ENCODE results near the gene SPTY2D1. TPM values are rescaled to one million over a fixed set of nuclear protein-coding genes. Genes with fewer than 3 reads are reported as not detected.
"Not testable (repeated sequence)": the region's sequence is repeated elsewhere in the genome, so short reads cannot be mapped to it uniquely, and the experiment has no call there.

The SPTY2D1 gene
- total RNA-seq, 5 donors from 2014 or later (not counting 1 experiment from before 2014, with no cell fraction given) = 18.2 to 46.2 (median 22.2) TPM

DNA sequence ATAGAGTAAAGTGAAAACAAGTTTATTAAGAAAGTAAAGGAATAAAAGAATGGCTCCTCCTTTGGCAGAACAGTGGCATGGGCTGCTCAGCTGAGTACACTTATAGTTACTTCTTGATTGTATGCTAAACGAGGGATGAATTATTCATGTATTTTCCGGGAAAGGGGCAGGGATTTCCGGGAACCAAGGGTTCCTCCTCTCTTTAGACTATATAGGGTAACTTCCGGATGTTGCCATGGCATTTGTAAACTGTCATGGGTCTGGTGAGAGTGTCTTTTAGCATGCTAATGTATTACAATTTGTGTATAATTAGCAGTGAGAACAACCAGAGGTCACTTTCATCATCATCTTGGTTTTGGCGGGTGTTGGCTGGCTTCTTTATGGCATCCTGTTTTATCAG is 23.5 kb upstream of the SPTY2D1 start:
- H3K4me3 Mint-ChIP-seq = no peak overlapping the region
- Histone ChIP-seq H3K4me1 (ENCODE audit: control insufficient read depth in 1 of 2, extremely low read depth in 1 of 2, insufficient read depth in 2 of 2, low read length in 2 of 2) (no peaks in the 10 kb centered on the region), H3K27ac (ENCODE audit: low read length) (no peak overlapping the region), H3K27me3 (replicated peaks in 1 of 2; ENCODE audit: control insufficient read depth in 2 of 2, extremely low read depth in 1 of 2, insufficient read depth in 2 of 2, low read length in 1 of 2) (peaks cover 0 to 12% of the 10 kb centered on the region in 2 experiments), H3K9me3 (no peaks in the 10 kb centered on the region), H3K36me3 (ENCODE audit: control insufficient read depth in 2 of 2, extremely low read depth in 1 of 2, insufficient read depth in 1 of 2, low read length in 1 of 2) (no peaks in the 10 kb centered on the region), H3K4me3 (ENCODE audit: control insufficient read depth in 1 of 2, extremely low read depth in 1 of 2, low read length in 1 of 2) (no peak overlapping the region)
- peaks cover 0 to 4% (median 0%) of the 10 kb centered on the region in 3 donors for H3K9me3 Mint-ChIP-seq
- no peak overlapping the region for H3K27ac Mint-ChIP-seq
- H3K4me1 Mint-ChIP-seq = no peaks in the 10 kb centered on the region
- ATAC-seq (replicated peaks in 1 of 4) (no peak), DNase-seq (no peak)
- ChIA-PET CTCF (no interaction called here), POLR2A (no interaction called here)
- H3K27me3 Mint-ChIP-seq = peaks cover 0 to 7% of the 10 kb centered on the region in 2 donors
- no peaks in the 10 kb centered on the region for H3K36me3 Mint-ChIP-seq
- 100% methylated on average over 1 of the region's 5 CpGs for WGBS (ENCODE audit: insufficient coverage)

DNA sequence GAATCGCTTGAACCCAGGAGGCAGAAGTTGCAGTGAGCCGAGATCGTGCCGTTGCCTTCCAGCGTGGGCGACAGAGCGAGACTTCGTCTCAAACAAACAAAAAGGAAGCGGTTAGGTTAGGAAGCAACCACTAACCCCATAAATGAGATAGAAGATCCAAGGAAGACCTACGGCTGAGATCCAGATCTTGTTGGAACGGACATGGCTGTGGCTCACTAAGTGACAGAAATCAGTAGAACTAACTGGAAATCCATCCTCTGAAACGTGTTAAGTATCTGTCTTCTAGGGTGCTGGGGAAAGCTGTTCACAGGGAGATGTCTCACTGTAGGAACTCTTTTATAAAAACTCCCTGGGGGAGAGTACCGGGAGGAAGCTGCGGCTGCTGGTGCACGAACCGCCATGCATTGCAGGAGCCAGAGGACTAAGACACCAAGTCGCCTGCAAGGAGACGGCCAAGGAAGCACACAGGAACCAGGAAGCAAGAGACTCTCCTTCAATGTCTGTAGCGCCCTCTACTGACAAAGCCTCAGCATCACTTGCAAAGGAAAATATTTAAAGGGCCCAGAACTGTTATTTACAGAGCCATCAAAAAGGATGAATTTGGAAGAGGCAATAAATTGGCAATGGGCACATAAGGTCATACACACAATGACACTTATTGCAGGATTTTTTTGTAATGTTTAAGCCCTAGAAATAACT is 16.9 kb upstream of the SPTY2D1 start:
- Mint-ChIP-seq H3K4me1 (peaks cover 0 to 7% (median 3%) of the 10 kb centered on the region in 3 donors), H3K9me3 (no peaks in the 10 kb centered on the region), H3K27me3 (no peaks in the 10 kb centered on the region), H3K27ac (peak overlapping the region in 1 of 2 donors; percentile 12), H3K36me3 (no peaks in the 10 kb centered on the region), H3K4me3 (no peak overlapping the region)
- 85% methylated on average over 13 of the region's 19 CpGs for WGBS (ENCODE audit: insufficient coverage)
- Histone ChIP-seq H3K27ac (ENCODE audit: low read length) (no peak overlapping the region), H3K36me3 (ENCODE audit: control insufficient read depth in 2 of 2, extremely low read depth in 1 of 2, insufficient read depth in 1 of 2, low read length in 1 of 2) (no peaks in the 10 kb centered on the region), H3K9me3 (no peaks in the 10 kb centered on the region), H3K4me1 (ENCODE audit: control insufficient read depth in 1 of 2, extremely low read depth in 1 of 2, insufficient read depth in 2 of 2, low read length in 2 of 2) (no peaks in the 10 kb centered on the region), H3K27me3 (replicated peaks in 1 of 2; ENCODE audit: control insufficient read depth in 2 of 2, extremely low read depth in 1 of 2, insufficient read depth in 2 of 2, low read length in 1 of 2) (no peaks in the 10 kb centered on the region), H3K4me3 (ENCODE audit: control insufficient read depth in 1 of 2, extremely low read depth in 1 of 2, low read length in 1 of 2) (no peak overlapping the region)
- DNase-seq = peak in 12 of 35 experiments; percentile 5 to 69 (median 16)
- peak in 1 of 4 experiments; percentile 40 for ATAC-seq (replicated peaks in 1 of 4)
- POLR2A ChIA-PET = no interaction called here
- CTCF ChIA-PET = interaction anchor here in 1 of 2 donors (0.7 kb wide), 1 partner anchor 74 kb away, joined by 3 read pairs; no protein-coding TSS in a partner anchor

DNA sequence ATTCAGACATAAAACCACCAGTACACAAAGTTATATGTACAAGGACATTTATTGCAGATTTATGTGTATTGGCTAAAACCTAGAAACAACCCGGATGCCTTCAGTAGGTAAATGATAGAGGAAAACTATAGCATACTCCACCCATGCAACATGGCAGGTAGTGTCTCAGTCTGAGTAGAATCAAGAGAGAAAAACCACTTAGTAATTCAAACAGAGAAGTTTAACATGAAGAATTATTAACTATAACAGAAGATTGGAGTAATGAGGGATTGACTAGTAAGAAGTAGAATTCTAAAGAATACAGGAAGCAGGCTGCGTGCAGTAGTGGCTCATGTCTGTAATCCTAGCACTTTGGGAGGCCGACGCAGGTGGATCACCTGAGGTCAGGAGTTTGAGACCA is 16.2 kb upstream of the SPTY2D1 start:
- POLR2A ChIA-PET = interaction anchor here in 1 of 2 donors (0.6 kb wide), 1 partner anchor 17 kb away, joined by 3 read pairs; no protein-coding TSS in a partner anchor
- no peak overlapping the region for H3K4me3 Mint-ChIP-seq
- no peaks in the 10 kb centered on the region for H3K9me3 Mint-ChIP-seq
- Histone ChIP-seq H3K27ac (ENCODE audit: low read length) (no peak overlapping the region), H3K9me3 (no peaks in the 10 kb centered on the region), H3K27me3 (replicated peaks in 1 of 2; ENCODE audit: control insufficient read depth in 2 of 2, extremely low read depth in 1 of 2, insufficient read depth in 2 of 2, low read length in 1 of 2) (no peaks in the 10 kb centered on the region), H3K36me3 (ENCODE audit: control insufficient read depth in 2 of 2, extremely low read depth in 1 of 2, insufficient read depth in 1 of 2, low read length in 1 of 2) (no peaks in the 10 kb centered on the region), H3K4me3 (ENCODE audit: control insufficient read depth in 1 of 2, extremely low read depth in 1 of 2, low read length in 1 of 2) (no peak overlapping the region), H3K4me1 (ENCODE audit: control insufficient read depth in 1 of 2, extremely low read depth in 1 of 2, insufficient read depth in 2 of 2, low read length in 2 of 2) (no peaks in the 10 kb centered on the region)
- DNase-seq = no peak
- H3K36me3 Mint-ChIP-seq = no peaks in the 10 kb centered on the region
- H3K27ac Mint-ChIP-seq = no peak overlapping the region
- peaks cover 0 to 7% (median 3%) of the 10 kb centered on the region in 3 donors for H3K4me1 Mint-ChIP-seq
- no CpG with 5 or more reads among the region's 4 CpGs for WGBS (ENCODE audit: insufficient coverage)
- H3K27me3 Mint-ChIP-seq = no peaks in the 10 kb centered on the region
- CTCF ChIA-PET = interaction anchor here in 1 of 2 donors (0.7 kb wide), 1 partner anchor 64 kb away, joined by 3 read pairs; no protein-coding TSS in a partner anchor
- no peak for ATAC-seq (replicated peaks in 1 of 4)

DNA sequence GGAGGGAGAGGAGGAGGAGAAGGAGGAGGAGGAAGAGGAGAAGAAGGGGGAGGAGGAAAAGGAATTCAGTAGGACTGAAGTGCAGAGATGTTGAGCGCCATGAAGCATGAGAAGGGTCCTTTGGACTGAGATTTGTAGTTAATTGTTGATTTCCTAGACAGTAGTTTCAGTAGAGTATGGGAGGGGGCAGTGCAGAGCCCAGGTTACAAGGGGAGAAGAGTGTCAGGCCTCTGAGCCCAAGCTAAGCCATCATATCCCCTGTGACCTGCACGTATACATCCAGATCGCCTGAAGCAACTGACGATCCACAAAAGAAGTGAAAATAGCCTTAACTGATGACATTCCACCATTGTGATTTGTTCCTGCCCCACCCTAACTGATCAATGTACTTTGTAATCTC is 8.9 kb upstream of the SPTY2D1 start:
- H3K4me1 ChIP-seq (ENCODE audit: control insufficient read depth in 1 of 2, extremely low read depth in 1 of 2, insufficient read depth in 2 of 2, low read length in 2 of 2); H3K27ac Mint-ChIP-seq; ATAC-seq (replicated peaks in 1 of 4); H3K9me3 ChIP-seq; H3K4me1 Mint-ChIP-seq; H3K4me3 ChIP-seq (ENCODE audit: control insufficient read depth in 1 of 2, extremely low read depth in 1 of 2, low read length in 1 of 2); POLR2A ChIA-PET; H3K9me3 Mint-ChIP-seq; H3K36me3 Mint-ChIP-seq; H3K27ac ChIP-seq (ENCODE audit: low read length); DNase-seq; H3K36me3 ChIP-seq (ENCODE audit: control insufficient read depth in 2 of 2, extremely low read depth in 1 of 2, insufficient read depth in 1 of 2, low read length in 1 of 2); H3K4me3 Mint-ChIP-seq: not testable (repeated sequence)
- CTCF ChIA-PET = interaction anchor here in 1 of 2 donors (0.6 kb wide), 1 partner anchor 123 kb away, joined by 3 read pairs; no protein-coding TSS in a partner anchor
- 100% methylated on average over 1 of the region's 4 CpGs for WGBS (ENCODE audit: insufficient coverage)
- peaks cover 7 to 14% of the 10 kb centered on the region in 2 donors for H3K27me3 Mint-ChIP-seq
- peaks cover 0 to 13% of the 10 kb centered on the region in 2 experiments for H3K27me3 ChIP-seq (replicated peaks in 1 of 2; ENCODE audit: control insufficient read depth in 2 of 2, extremely low read depth in 1 of 2, insufficient read depth in 2 of 2, low read length in 1 of 2)

DNA sequence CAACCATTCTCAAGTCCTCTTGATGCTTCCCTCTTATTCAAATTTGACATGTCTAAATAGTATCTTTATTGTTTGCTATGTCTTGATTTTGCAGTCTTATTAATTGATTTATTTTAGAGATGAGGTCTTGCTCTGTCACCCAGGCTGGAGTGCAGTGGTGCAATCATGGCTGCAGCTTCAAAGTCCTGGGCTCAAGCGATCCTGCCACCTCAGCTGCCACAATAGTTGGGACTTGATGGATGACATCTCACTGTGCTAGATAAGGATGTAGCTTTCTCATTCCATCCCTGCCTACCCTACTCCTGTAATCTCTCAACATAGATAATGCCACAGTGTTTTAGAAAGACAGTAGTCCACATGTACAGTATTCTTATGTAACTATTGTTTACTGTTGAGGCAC is 7.5 kb upstream of the SPTY2D1 start:
- peaks cover 7 to 19% of the 10 kb centered on the region in 2 donors for H3K27me3 Mint-ChIP-seq
- H3K4me1 ChIP-seq (ENCODE audit: control insufficient read depth in 1 of 2, extremely low read depth in 1 of 2, insufficient read depth in 2 of 2, low read length in 2 of 2) = no peaks in the 10 kb centered on the region
- POLR2A ChIA-PET = interaction anchor here in 1 of 2 donors (0.6 kb wide), 1 partner anchor 122 kb away, joined by 3 read pairs; no protein-coding TSS in a partner anchor

DNA sequence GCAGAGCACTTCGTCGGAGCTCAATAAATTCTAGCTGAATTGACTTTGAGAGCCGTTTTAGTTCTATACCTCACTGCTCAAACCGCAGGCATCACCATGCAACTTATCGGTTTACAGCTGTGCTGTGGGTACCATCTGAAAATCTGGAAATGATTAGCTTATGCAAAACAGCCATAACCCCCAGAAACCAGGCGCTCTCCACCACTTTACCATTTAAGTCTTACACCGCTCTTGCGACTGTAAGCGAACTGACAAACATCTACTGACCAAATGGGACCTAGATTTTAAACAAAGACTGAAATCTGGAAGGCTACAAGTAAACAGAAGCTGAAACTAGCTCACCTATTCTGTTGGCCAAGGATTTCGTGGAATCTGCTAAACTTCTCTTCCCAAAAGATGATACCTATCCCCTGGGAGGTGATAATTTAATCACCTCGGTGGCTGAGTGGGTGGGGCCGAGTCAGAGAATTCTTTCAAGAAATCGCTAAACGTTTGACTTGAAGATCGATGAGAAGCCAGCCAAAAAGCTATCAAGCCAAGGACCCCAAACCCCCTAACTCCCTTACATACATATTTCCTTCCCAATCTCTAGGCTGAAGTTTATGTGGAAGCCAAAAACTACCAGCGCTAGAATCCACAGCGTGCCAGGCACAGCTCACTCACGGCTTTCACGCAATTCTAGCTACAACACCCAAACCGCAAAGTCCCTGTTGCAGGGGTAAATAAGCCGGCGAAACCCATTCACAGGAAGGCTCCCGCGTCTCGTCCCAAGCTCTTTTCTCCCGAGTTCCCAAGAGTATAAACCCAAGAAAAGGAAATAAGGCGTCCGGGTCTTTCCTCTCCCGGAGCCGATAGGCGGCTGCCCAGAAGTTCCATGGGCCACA is 644 bp downstream of the SPTY2D1 start:
- ATAC-seq (replicated peaks in 1 of 4) (no peak), DNase-seq (peak in 8 of 35 experiments; percentile 0 to 50 (median 8))
- WGBS (ENCODE audit: insufficient coverage) = 6% methylated on average over 25 of the region's 31 CpGs
- H3K27me3 ChIP-seq (replicated peaks in 1 of 2; ENCODE audit: control insufficient read depth in 2 of 2, extremely low read depth in 1 of 2, insufficient read depth in 2 of 2, low read length in 1 of 2) = no peaks in the 10 kb centered on the region
- CTCF ChIA-PET = interaction anchor here (0.6 to 2.3 kb wide), 15 partner anchors 12 to 529 kb away, joined by 3 to 10 read pairs (median 4); partner anchors contain the start of gene TSG101 (in 1 of the 2)
- Mint-ChIP-seq H3K27me3 (peaks cover 0 to 4% of the 10 kb centered on the region in 2 donors), H3K4me1 (peaks cover 34 to 42% (median 40%) of the 10 kb centered on the region in 3 donors), H3K27ac (peak overlapping the region; percentile 99 to 100), H3K36me3 (peaks cover 3% of the 10 kb centered on the region), H3K9me3 (no peaks in the 10 kb centered on the region), H3K4me3 (peak overlapping the region; percentile 88 to 97 (median 93))
- H3K4me3 ChIP-seq (ENCODE audit: control insufficient read depth in 1 of 2, extremely low read depth in 1 of 2, low read length in 1 of 2) = peak overlapping the region; percentile 68 to 100
- H3K27ac ChIP-seq (ENCODE audit: low read length) = peak overlapping the region; percentile 94
- no peaks in the 10 kb centered on the region for H3K9me3 ChIP-seq
- peaks cover 9 to 21% of the 10 kb centered on the region in 2 experiments for H3K4me1 ChIP-seq (ENCODE audit: control insufficient read depth in 1 of 2, extremely low read depth in 1 of 2, insufficient read depth in 2 of 2, low read length in 2 of 2)
- POLR2A ChIA-PET = interaction anchor here (0.5 to 2.8 kb wide), 18 partner anchors 9 to 312 kb away, joined by 3 to 19 read pairs (median 4); partner anchors contain the start of genes HPS5 (in 1 of the 2), TSG101 (in 1 of the 2) and UEVLD (in 1 of the 2)
- H3K36me3 ChIP-seq (ENCODE audit: control insufficient read depth in 2 of 2, extremely low read depth in 1 of 2, insufficient read depth in 1 of 2, low read length in 1 of 2) = no peaks in the 10 kb centered on the region

More for the DNA sequence above, 7.5 kb upstream of the SPTY2D1 start:
- H3K36me3 ChIP-seq (ENCODE audit: control insufficient read depth in 2 of 2, extremely low read depth in 1 of 2, insufficient read depth in 1 of 2, low read length in 1 of 2) = no peaks in the 10 kb centered on the region
- peaks cover 0 to 13% of the 10 kb centered on the region in 2 experiments for H3K27me3 ChIP-seq (replicated peaks in 1 of 2; ENCODE audit: control insufficient read depth in 2 of 2, extremely low read depth in 1 of 2, insufficient read depth in 2 of 2, low read length in 1 of 2)
- H3K4me3 ChIP-seq (ENCODE audit: control insufficient read depth in 1 of 2, extremely low read depth in 1 of 2, low read length in 1 of 2) = no peak overlapping the region
- WGBS (ENCODE audit: insufficient coverage) = no CpG with 5 or more reads among the region's 1 CpG
- no peak overlapping the region for H3K27ac ChIP-seq (ENCODE audit: low read length)
- no peak overlapping the region for H3K4me3 Mint-ChIP-seq
- DNase-seq (no peak), ATAC-seq (replicated peaks in 1 of 4) (no peak)
- H3K4me1 Mint-ChIP-seq = no peaks in the 10 kb centered on the region
- no peak overlapping the region for H3K27ac Mint-ChIP-seq
- H3K9me3 Mint-ChIP-seq = no peaks in the 10 kb centered on the region
- CTCF ChIA-PET = no interaction called here
- no peaks in the 10 kb centered on the region for H3K9me3 ChIP-seq
- no peaks in the 10 kb centered on the region for H3K36me3 Mint-ChIP-seq

Measured in T-cell (primary cell).